Testis (tissue), 3 donors: Measurements from ENCODE around the gene ARHGAP12. TPM values are rescaled to one million over a fixed set of nuclear protein-coding genes. Genes with fewer than 3 reads are reported as not detected.

Source experiments
- DNase-seq: peaks from one replicate; pipeline ENCODE4 v3.0.0-alpha.2; 2019
- H3K27ac ChIP-seq, 2 donors: fragments of 200-600 bp; sonication (generic); one replicate each; pipeline ENCODE4 v1.5.1; 2019
- H3K27me3 ChIP-seq: fragments of 200-600 bp; sonication (generic); one replicate; pipeline ENCODE4 v1.5.1; 2019
- H3K36me3 ChIP-seq: fragments of 200-600 bp; sonication (generic); one replicate; pipeline ENCODE4 v1.5.1; 2017; ENCODE audit warnings: low read depth; ENCODE audit errors: missing control alignments
- H3K4me1 ChIP-seq: fragments of 200-600 bp; sonication (generic); one replicate; pipeline ENCODE4 v1.5.1; 2019
- H3K4me3 ChIP-seq, 2 donors: fragments of 200-600 bp; sonication (generic); one replicate each; pipeline ENCODE4 v1.5.1; 2017 to 2019
- H3K9me3 ChIP-seq: fragments of 200-600 bp; sonication (generic); one replicate; pipeline ENCODE4 v1.5.1; 2017
- POLR2A ChIP-seq: fragments of 450-650 bp; IDR thresholded peaks from one replicate; pipeline ENCODE4 v1.6.1; 2017; ENCODE audit warnings: antibody characterized with exemption, mild to moderate bottlenecking, moderate library complexity
- WGBS, 2 donors: methylation state at CpG; one replicate each; pipeline ENCODE4 v1.1.5; 2018; 5-methylcytosine and 5-hydroxymethylcytosine counted together
- intact Hi-C: fragments of 100-400 bp; cut with DNase I; formaldehyde crosslinking; loops from one replicate; pipeline ENCODE4 v1.15.1; 2023; ENCODE audit warnings: low total_unique reads
- polyA plus RNA-seq: library from polyadenylated mRNA; stranded (reverse); fragments of 350-450 nt; fragmentation: Illumina TruSeq; extraction: RNeasy Lipid Tissue Mini Kit (QIAGEN cat#74804); gene quantifications from one replicate; pipeline ENCODE4 v1.2.3, GENCODE V29; 2014; ENCODE audit warnings: low read depth, low replicate concordance; ENCODE audit not compliant: insufficient read depth
- total RNA-seq, 2 donors: library from RNA; depleted of rRNA; stranded (reverse); fragments of >200 nt; gene quantifications; one replicate each; pipeline ENCODE4 v1.2.3, GENCODE V29; 2016
- TF ChIP-seq, protein P1 (sequence below), 3 experiments: fragments of 450-650 bp in 2 of 3; fragments of 200-600 bp in 1 of 3; sonication (generic) in 1 of 3; IDR thresholded peaks; one replicate each; pipeline ENCODE4 v1.5.1; 2016 to 2019; ENCODE audit warnings: antibody characterized with exemption in 3 of 3, mild to moderate bottlenecking in 2 of 3, moderate library complexity in 1 of 3

Gene ARHGAP12
- total and polyA plus RNA-seq, 3 donors from 2014 or later = 11.7 to 36.1 (median 33.1) TPM

DNA sequence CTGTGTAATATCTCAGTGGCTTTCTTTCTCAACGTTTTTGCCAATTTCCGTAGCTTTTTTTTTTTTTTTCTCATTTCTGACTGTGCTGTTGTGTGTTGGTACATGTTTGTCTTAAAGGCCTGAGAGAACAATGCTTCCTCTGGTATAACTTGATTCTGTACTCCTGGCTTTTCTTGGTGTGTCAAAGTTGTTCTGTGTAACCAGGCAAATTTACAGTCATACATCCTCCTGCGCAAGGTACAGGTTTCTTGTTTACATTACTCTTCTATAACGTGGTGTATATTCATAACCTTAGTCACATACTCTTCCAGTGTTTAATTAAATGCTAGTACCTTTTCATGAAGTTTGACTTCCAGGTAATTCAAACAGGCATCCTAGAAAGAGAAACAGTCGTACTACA is 8.3 kb upstream of the ARHGAP12 start:
- H3K27me3 ChIP-seq = no peaks in the 10 kb centered on the region
- DNase-seq = no peak
- no peak overlapping the region for H3K27ac ChIP-seq
- no peak for TF ChIP-seq POLR2A
- TF ChIP-seq, protein P1, sequence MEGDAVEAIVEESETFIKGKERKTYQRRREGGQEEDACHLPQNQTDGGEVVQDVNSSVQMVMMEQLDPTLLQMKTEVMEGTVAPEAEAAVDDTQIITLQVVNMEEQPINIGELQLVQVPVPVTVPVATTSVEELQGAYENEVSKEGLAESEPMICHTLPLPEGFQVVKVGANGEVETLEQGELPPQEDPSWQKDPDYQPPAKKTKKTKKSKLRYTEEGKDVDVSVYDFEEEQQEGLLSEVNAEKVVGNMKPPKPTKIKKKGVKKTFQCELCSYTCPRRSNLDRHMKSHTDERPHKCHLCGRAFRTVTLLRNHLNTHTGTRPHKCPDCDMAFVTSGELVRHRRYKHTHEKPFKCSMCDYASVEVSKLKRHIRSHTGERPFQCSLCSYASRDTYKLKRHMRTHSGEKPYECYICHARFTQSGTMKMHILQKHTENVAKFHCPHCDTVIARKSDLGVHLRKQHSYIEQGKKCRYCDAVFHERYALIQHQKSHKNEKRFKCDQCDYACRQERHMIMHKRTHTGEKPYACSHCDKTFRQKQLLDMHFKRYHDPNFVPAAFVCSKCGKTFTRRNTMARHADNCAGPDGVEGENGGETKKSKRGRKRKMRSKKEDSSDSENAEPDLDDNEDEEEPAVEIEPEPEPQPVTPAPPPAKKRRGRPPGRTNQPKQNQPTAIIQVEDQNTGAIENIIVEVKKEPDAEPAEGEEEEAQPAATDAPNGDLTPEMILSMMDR (IDR thresholded peaks at IDR 0.05) = no peak
- H3K4me3 ChIP-seq = no peak overlapping the region
- intact Hi-C loops = no loop called here
- H3K36me3 ChIP-seq = no peaks in the 10 kb centered on the region
- H3K9me3 ChIP-seq = no peaks in the 10 kb centered on the region
- 61 to 64% methylated on average over 5 of the region's 5 CpGs for WGBS, 2 donors
- H3K4me1 ChIP-seq = no peaks in the 10 kb centered on the region

- no peak for TF ChIP-seq POLR2A
- TF ChIP-seq, protein P1 (IDR thresholded peaks at IDR 0.05) = no peak
- intact Hi-C loops = no loop called here
- DNase-seq = no peak
- Histone ChIP-seq H3K27me3 (no peaks in the 10 kb centered on the region), H3K4me1 (no peaks in the 10 kb centered on the region), H3K27ac (no peak overlapping the region), H3K9me3 (no peaks in the 10 kb centered on the region), H3K36me3 (no peaks in the 10 kb centered on the region), H3K4me3 (no peak overlapping the region)
- 78 to 100% methylated on average over 1 of the region's 1 CpG for WGBS, 2 donors
Measured at GRCh38 chr10:31936086-31936485, 7.5 kb upstream of the ARHGAP12 start.

DNA sequence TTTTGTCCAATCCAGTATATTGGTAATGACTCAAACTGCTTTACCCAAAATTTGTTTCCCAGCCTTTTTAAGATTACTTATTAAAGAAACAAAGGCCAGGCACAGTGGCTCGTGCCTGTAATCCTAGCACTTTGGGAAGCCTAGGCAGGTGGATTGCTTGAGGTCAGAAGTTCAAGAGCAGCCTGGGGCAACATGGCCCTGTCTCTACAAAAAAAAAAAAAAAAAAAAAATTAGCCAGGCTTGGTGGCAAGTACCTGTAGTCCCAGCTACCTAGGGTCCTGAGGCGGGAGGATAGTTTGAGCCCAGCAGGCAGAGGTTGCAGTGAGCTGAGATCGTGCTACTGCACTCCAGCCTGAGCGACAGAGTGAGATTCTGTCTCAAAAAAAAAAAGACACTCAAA is 7.0 kb upstream of the ARHGAP12 start:
- Histone ChIP-seq H3K4me3 (no peak overlapping the region), H3K9me3 (no peaks in the 10 kb centered on the region), H3K27me3 (no peaks in the 10 kb centered on the region), H3K27ac (no peak overlapping the region), H3K36me3 (no peaks in the 10 kb centered on the region), H3K4me1 (peaks cover 2% of the 10 kb centered on the region)
- intact Hi-C loops = no loop called here
- no peak for TF ChIP-seq POLR2A
- TF ChIP-seq, protein P1 (IDR thresholded peaks at IDR 0.05) = no peak
- WGBS, 2 donors = 87 to 93% methylated on average over 4 of the region's 4 CpGs
- DNase-seq = no peak

- no peak for DNase-seq
- H3K9me3 ChIP-seq = no peaks in the 10 kb centered on the region
- no peak overlapping the region for H3K27ac ChIP-seq
- TF ChIP-seq, protein P1 (IDR thresholded peaks at IDR 0.05) = no peak
- TF ChIP-seq POLR2A = no peak
- H3K4me1 ChIP-seq = peaks cover 11% of the 10 kb centered on the region
- no peaks in the 10 kb centered on the region for H3K36me3 ChIP-seq
- no peaks in the 10 kb centered on the region for H3K27me3 ChIP-seq
- H3K4me3 ChIP-seq = no peak overlapping the region
- intact Hi-C loops = no loop called here
Measured at GRCh38 chr10:31932838-31933237, 4.2 kb upstream of the ARHGAP12 start.

GRCh38 chr10:31930856-31931255 is 2.2 kb upstream of the ARHGAP12 start:
- no peaks in the 10 kb centered on the region for H3K36me3 ChIP-seq
- no peaks in the 10 kb centered on the region for H3K27me3 ChIP-seq
- DNase-seq = no peak
- peaks cover 20% of the 10 kb centered on the region for H3K4me1 ChIP-seq
- intact Hi-C loops = no loop called here
- H3K4me3 ChIP-seq = no peak overlapping the region
- WGBS, 2 donors = 53 to 83% methylated on average over 1 of the region's 1 CpG
- H3K27ac ChIP-seq = no peak overlapping the region
- no peak for TF ChIP-seq POLR2A
- TF ChIP-seq, protein P1 (IDR thresholded peaks at IDR 0.05) = no peak
- H3K9me3 ChIP-seq = no peaks in the 10 kb centered on the region
